GM21723 (cell line): ENCODE results near the gene PARD6B.
"Not testable (repeated sequence)": the region's sequence is repeated elsewhere in the genome, so short reads cannot be mapped to it uniquely, and the experiment has no call there.

Source experiments
- ATAC-seq: cut with Tn5 transposase; IDR thresholded peaks from one replicate; pipeline ENCODE4 v1.9.1; 2021; ENCODE audit warnings: mild to moderate bottlenecking, moderate library complexity; ENCODE audit not compliant: unreplicated experiment

Gene PARD6B

GRCh38 chr20:50731055-50731929 is at the start of gene PARD6B:
TSS of gene PARD6B (plus strand) at chr20:50731580. CDS start at chr20:50731787, 207 bp downstream.
- ATAC-seq: peak; percentile 84

GRCh38 chr20:50682065-50682464 is 49.3 kb upstream of the PARD6B start:
- ATAC-seq: no peak

- no peak for ATAC-seq
Measured at GRCh38 chr20:50682947-50683530, 48.3 kb upstream of the PARD6B start.

GRCh38 chr20:50683570-50683969 is 47.8 kb upstream of the PARD6B start:
- no peak for ATAC-seq

GRCh38 chr20:50686821-50687220 is 44.6 kb upstream of the PARD6B start:
- ATAC-seq: no peak

GRCh38 chr20:50688256-50688975 is 43.0 kb upstream of the PARD6B start:
- no peak for ATAC-seq

GRCh38 chr20:50689864-50690649 is 41.3 kb upstream of the PARD6B start:
- no peak for ATAC-seq

GRCh38 chr20:50690650-50691572 is 40.5 kb upstream of the PARD6B start, which contains the start of gene RIPOR3:
TSS of gene RIPOR3 (minus strand) at chr20:50691542. CDS start at chr20:50691128, 414 bp downstream.
- no peak for ATAC-seq

- ATAC-seq: no peak
Measured at GRCh38 chr20:50691573-50692551, 39.5 kb upstream of the PARD6B start.

- ATAC-seq: no peak
Measured at GRCh38 chr20:50692552-50692933, 38.8 kb upstream of the PARD6B start.

- no peak for ATAC-seq
Measured at GRCh38 chr20:50693001-50693400, 38.4 kb upstream of the PARD6B start.

- no peak for ATAC-seq
Measured at GRCh38 chr20:50694379-50695134, 36.8 kb upstream of the PARD6B start.

GRCh38 chr20:50695135-50695872 is 36.1 kb upstream of the PARD6B start:
- no peak for ATAC-seq

- ATAC-seq: not testable (repeated sequence)
Measured at GRCh38 chr20:50698255-50698654, 33.1 kb upstream of the PARD6B start.

GRCh38 chr20:50699688-50700087 is 31.7 kb upstream of the PARD6B start:
- no peak for ATAC-seq

- ATAC-seq: no peak
Measured at GRCh38 chr20:50701041-50701963, 30.1 kb upstream of the PARD6B start.
